Prostate gland (tissue), 2 donors: ENCODE results near the gene RNMT. TPM values are rescaled to one million over a fixed set of nuclear protein-coding genes. Genes with fewer than 3 reads are reported as not detected.

ENCODE experiments used
- DNase-seq: peaks from one replicate; pipeline ENCODE4 v3.0.0-alpha.2; 2019; ENCODE audit warnings: low spot score
- H3K27ac ChIP-seq, 2 donors: fragments of 200-600 bp; sonication (generic); 2 replicates each; pipeline ENCODE4 v1.5.1; 2017 to 2019
- H3K27me3 ChIP-seq: fragments of 200-600 bp; sonication (generic); replicated peaks from 2 replicates; pipeline ENCODE4 v1.5.1; 2019; ENCODE audit not compliant: insufficient read depth
- H3K36me3 ChIP-seq, 2 donors: fragments of 200-600 bp; sonication (generic); 1 replicate in 1 of 2; 2 replicates in 1 of 2; pipeline versions ENCODE4 v1.5.1 to v1.8.1; 2017 to 2019
- H3K4me1 ChIP-seq: fragments of 200-600 bp; sonication (generic); replicated peaks from 2 replicates; pipeline ENCODE4 v1.5.1; 2019
- H3K4me3 ChIP-seq, 2 donors: fragments of 200-600 bp; sonication (generic); 2 replicates each; pipeline ENCODE4 v1.5.1; 2017 to 2019
- H3K9me3 ChIP-seq: fragments of 200-600 bp; sonication (generic); 2 replicates; pipeline ENCODE4 v1.5.1; 2017
- CTCF ChIP-seq, 4 experiments: fragments of 200-600 bp in 2 of 4; fragments of 450-650 bp in 2 of 4; sonication (generic) in 2 of 4; IDR thresholded peaks; 1 replicate in 3 of 4; 2 replicates in 1 of 4; pipeline ENCODE4 v1.5.1; 2016 to 2019; ENCODE audit warnings: antibody characterized with exemption in 4 of 4, mild to moderate bottlenecking in 2 of 4, moderate library complexity in 2 of 4
- POLR2A ChIP-seq: fragments of 450-650 bp; IDR thresholded peaks from one replicate; pipeline ENCODE4 v1.6.1; 2016; ENCODE audit warnings: antibody characterized with exemption, mild to moderate bottlenecking
- POLR2AphosphoS5 ChIP-seq: sonication (generic); formaldehyde crosslinking; IDR thresholded peaks from one replicate; pipeline ENCODE4 v1.6.1; 2017; ENCODE audit warnings: antibody characterized with exemption
- WGBS: methylation state at CpG from one replicate; pipeline ENCODE4 v1.1.5; 2018; 5-methylcytosine and 5-hydroxymethylcytosine counted together
- intact Hi-C: fragments of 100-400 bp; cut with DNase I; formaldehyde crosslinking; loops from one replicate; pipeline ENCODE4 v1.14.2; 2022
- total RNA-seq, 2 donors: library from RNA; depleted of rRNA; stranded (reverse); fragments of >200 nt; gene quantifications; one replicate each; pipeline ENCODE4 v1.1.0, GENCODE V29; 2016

Gene RNMT
- total RNA-seq, 2 donors from 2014 or later, result 22.4 to 28.9 TPM

DNA sequence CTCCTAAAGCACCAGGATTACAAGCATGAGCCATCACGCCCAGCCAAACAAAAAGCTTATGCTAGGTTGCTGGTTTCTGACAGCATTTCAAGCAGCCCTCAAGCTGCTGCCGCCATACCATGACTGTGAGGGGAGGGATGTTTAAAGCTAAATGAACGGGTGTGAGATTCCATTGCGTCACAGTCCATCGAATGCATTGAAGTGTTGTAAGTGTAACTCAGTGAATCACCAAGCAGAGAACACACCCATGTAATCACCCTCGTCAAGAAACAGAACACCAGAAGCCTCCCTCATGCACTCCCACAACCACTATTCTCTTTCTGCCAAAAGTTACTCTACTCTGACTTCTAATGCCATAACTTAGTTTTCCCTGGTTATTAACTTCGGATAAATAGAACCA lies 64.7 kb downstream of the RNMT start:
- intact Hi-C loops, result no loop called here
- no peaks in the 10 kb centered on the region for H3K4me1 ChIP-seq
- H3K36me3 ChIP-seq, result no peaks in the 10 kb centered on the region
- H3K4me3 ChIP-seq, result no peak overlapping the region
- DNase-seq, result no peak
- no peak overlapping the region for H3K27ac ChIP-seq
- WGBS, result 54% methylated on average over 7 of the region's 7 CpGs
- H3K9me3 ChIP-seq, result no peaks in the 10 kb centered on the region
- no peak for TF ChIP-seq CTCF (IDR thresholded peaks at IDR 0.05)
- no peak for TF ChIP-seq POLR2AphosphoS5
- no peak for TF ChIP-seq POLR2A
- no peaks in the 10 kb centered on the region for H3K27me3 ChIP-seq

DNA sequence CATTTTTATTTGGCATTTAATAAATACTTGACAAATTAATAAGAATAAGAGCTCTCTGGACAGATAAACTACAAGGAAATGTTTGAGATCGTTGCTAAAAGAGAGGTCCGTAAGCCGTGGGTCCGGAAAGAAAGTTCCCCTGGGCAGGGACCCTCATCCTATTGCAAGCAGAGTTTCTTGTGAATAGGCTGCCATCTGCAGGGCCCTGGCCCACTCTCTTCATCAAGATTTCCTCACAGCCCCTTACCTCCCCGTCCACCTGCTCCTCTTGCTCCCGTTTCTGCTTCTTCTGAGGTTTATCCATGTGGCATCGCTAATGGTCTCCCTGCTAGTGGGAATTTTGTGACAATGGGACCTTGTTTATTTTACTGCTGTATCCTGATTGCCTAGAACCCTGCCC lies 67.3 kb downstream of the RNMT start:
- H3K27ac ChIP-seq, result no peak overlapping the region
- DNase-seq, result no peak
- WGBS, result 36% methylated on average over 7 of the region's 7 CpGs
- intact Hi-C loops, result no loop called here
- no peaks in the 10 kb centered on the region for H3K36me3 ChIP-seq
- TF ChIP-seq CTCF (IDR thresholded peaks at IDR 0.05), result no peak
- TF ChIP-seq POLR2AphosphoS5, result no peak
- no peak for TF ChIP-seq POLR2A
- H3K4me1 ChIP-seq, result no peaks in the 10 kb centered on the region
- no peaks in the 10 kb centered on the region for H3K27me3 ChIP-seq
- H3K4me3 ChIP-seq, result no peak overlapping the region
- no peaks in the 10 kb centered on the region for H3K9me3 ChIP-seq

- TF ChIP-seq POLR2AphosphoS5, result no peak
- no peak for TF ChIP-seq POLR2A
- TF ChIP-seq CTCF (IDR thresholded peaks at IDR 0.05), result no peak
- no peak overlapping the region for H3K4me3 ChIP-seq
- no peak for DNase-seq
- no peak overlapping the region for H3K27ac ChIP-seq
- H3K9me3 ChIP-seq, result no peaks in the 10 kb centered on the region
- intact Hi-C loops, result no loop called here
- 75% methylated on average over 14 of the region's 14 CpGs for WGBS
- H3K27me3 ChIP-seq, result no peaks in the 10 kb centered on the region
- H3K36me3 ChIP-seq, result no peaks in the 10 kb centered on the region
- H3K4me1 ChIP-seq, result no peaks in the 10 kb centered on the region
These were observed 70.0 kb downstream of the RNMT start for GRCh38 chr18:13796515-13796914.

DNA sequence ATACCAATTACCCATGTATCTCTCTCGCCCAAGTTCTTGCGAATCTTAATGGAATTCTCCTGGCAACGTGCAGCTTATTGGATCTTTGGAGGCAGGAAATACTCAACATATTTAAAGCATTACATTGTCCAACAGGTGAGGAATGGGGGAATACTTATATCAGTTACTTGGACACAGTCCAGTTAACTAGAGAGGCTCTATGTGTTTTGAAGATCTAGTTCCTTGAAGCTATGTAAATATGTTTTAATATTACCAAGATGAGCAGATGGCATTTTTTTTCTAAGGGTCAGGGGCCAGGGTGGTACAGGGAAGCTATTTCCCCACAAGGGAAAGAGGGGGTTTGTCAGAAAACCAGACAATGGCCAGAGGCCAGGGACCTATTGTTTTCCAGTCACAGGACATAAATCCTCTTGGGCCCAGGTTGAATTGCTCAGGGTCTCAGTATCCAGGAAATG lies 70.7 kb downstream of the RNMT start:
- Histone ChIP-seq H3K27me3 (no peaks in the 10 kb centered on the region), H3K27ac (no peak overlapping the region), H3K4me1 (no peaks in the 10 kb centered on the region), H3K9me3 (no peaks in the 10 kb centered on the region), H3K4me3 (no peak overlapping the region), H3K36me3 (no peaks in the 10 kb centered on the region)
- no peak for TF ChIP-seq POLR2AphosphoS5
- TF ChIP-seq CTCF (IDR thresholded peaks at IDR 0.05), result no peak
- no peak for TF ChIP-seq POLR2A
- 43% methylated on average over 3 of the region's 3 CpGs for WGBS
- intact Hi-C loops, result no loop called here
- DNase-seq, result no peak

- Histone ChIP-seq H3K4me1 (no peaks in the 10 kb centered on the region), H3K27me3 (no peaks in the 10 kb centered on the region), H3K27ac (no peak overlapping the region), H3K9me3 (no peaks in the 10 kb centered on the region), H3K4me3 (no peak overlapping the region), H3K36me3 (no peaks in the 10 kb centered on the region)
- DNase-seq, result no peak
- WGBS, result 93% methylated on average over 10 of the region's 11 CpGs
- intact Hi-C loops, result no loop called here
- TF ChIP-seq POLR2A, result no peak
- no peak for TF ChIP-seq CTCF (IDR thresholded peaks at IDR 0.05)
- TF ChIP-seq POLR2AphosphoS5, result no peak
These were observed 72.9 kb downstream of the RNMT start for GRCh38 chr18:13799396-13799795.
